Pancreas (tissue), 10 donors: ENCODE results near the gene COPS9. TPM values are rescaled to one million over a fixed set of nuclear protein-coding genes. Genes with fewer than 3 reads are reported as not detected.

Source experiments
- ATAC-seq, 4 donors: fragments of 200-7000 bp; cut with Tn5 transposase; one replicate each; pipeline versions ENCODE4 v1.8.0 to v1.9.1; 2020; ENCODE audit warnings: mild to moderate bottlenecking in 4 of 4, moderate library complexity in 4 of 4
- DNase-seq, 6 donors: peaks; one replicate each; pipeline ENCODE4 v3.0.0-alpha.2; 2020
- FAIRE-seq: peaks from 2 replicates; lab custom pipeline; 2012; peaks lifted over from hg19 to GRCh38; lab: Jason Lieb, UNC
- H3K27ac ChIP-seq, 4 donors: fragments of 200-600 bp; sonication (generic); 1 replicate in 3 of 4; 2 replicates in 1 of 4; pipeline versions ENCODE4 v1.5.0 to v1.8.0; 2020
- H3K27me3 ChIP-seq, 4 donors: fragments of 200-600 bp; one replicate each; pipeline ENCODE4 v1.8.0; 2021
- H3K36me3 ChIP-seq, 3 donors: fragments of 200-600 bp; sonication (generic) in 1 of 3; one replicate each; pipeline versions ENCODE4 v1.5.0 to v1.8.0; 2020 to 2021
- H3K4me1 ChIP-seq, 3 donors: fragments of 200-600 bp; one replicate each; pipeline ENCODE4 v1.8.0; 2021
- H3K4me3 ChIP-seq, 4 donors: fragments of 200-600 bp; sonication (generic) in 2 of 4; one replicate each; pipeline versions ENCODE4 v1.5.0 to v1.8.0; 2020 to 2021
- H3K9me3 ChIP-seq, 4 donors: fragments of 200-600 bp; one replicate each; pipeline ENCODE4 v1.8.0; 2021
- CTCF ChIP-seq, 4 donors: fragments of 200-600 bp; sonication (generic) in 3 of 4; IDR thresholded peaks; one replicate each; pipeline versions ENCODE4 v1.5.0 to v1.8.0; 2021; ENCODE audit warnings: antibody characterized with exemption in 4 of 4
- WGBS, 2 donors: extraction: QIAGEN DNeasy Blood & Tissue Kit; methylation state at CpG; one replicate each; pipeline ENCODE4 v1.1.7; 2013; 5-methylcytosine and 5-hydroxymethylcytosine counted together
- intact Hi-C, 3 donors: fragments of 100-400 bp; cut with DNase I; formaldehyde crosslinking; loops; one replicate each; pipeline versions ENCODE4 v1.11.1 to v1.14.2; 2022
- polyA plus RNA-seq, 2 donors: library from polyadenylated mRNA; stranded (reverse); fragments of 200-250 nt; gene quantifications; one replicate each; pipeline ENCODE4 v1.2.3, GENCODE V29; 2013
- total RNA-seq, 6 donors: library from RNA; stranded (reverse); fragmentation: NEBNext Ultra II Directional in 4 of 6; extraction: Animal tissue kit (Norgen Biotek cat#: 25700) in 4 of 6; gene quantifications; one replicate each; pipeline versions ENCODE4 v1.2.1 to v1.2.4, GENCODE V29; 2021 to 2023
- donor health status: healthy with polysubstance abuse.
- donor health status: DM: no; HTN: no; CAD: no; lungs with moderate emphysema.
- donor health status: DM: no; HTN: no; CAD: no.
- donor health status: control.
- donor health status: control.
- donor health status: Bipolar disorder and iron deficiency.
- donor health status: DM: yes; HTN: yes; CAD: no.
- donor health status: DM: no; HTN: no; CAD: no.
- donor health status: DM: no; HTN: no; CAD: no.
- donor health status: DM: yes; HTN: yes; CAD: no.

Gene COPS9
- total and polyA plus RNA-seq, 8 donors: 52.8 to 210 (median 60.1) TPM

GRCh38 chr2:240142256-240142775 lies 6.2 kb upstream of the COPS9 start:
- DNase-seq: peak in 2 of 6 donors; percentile 26 to 48
- FAIRE-seq: no peak
- intact Hi-C loops: loop anchor here in 2 of 3 donors (2.0 to 10.0 kb wide), 3 partner anchors 78 to 1108 kb away; no protein-coding TSS in a partner anchor

GRCh38 chr2:240141736-240142135 lies 5.6 kb upstream of the COPS9 start:
- no peaks in the 10 kb centered on the region for H3K27me3 ChIP-seq
- WGBS, 2 donors: 58 to 63% methylated on average over 14 of the region's 14 CpGs
- intact Hi-C loops: loop anchor here in 2 of 3 donors (2.0 to 10.0 kb wide), 3 partner anchors 77 to 1107 kb away; no protein-coding TSS in a partner anchor
- no peak for ATAC-seq
- no peak overlapping the region for H3K27ac ChIP-seq
- H3K4me3 ChIP-seq: no peak overlapping the region
- no peak for FAIRE-seq
- peak in 2 of 6 donors; percentile 20 to 24 for DNase-seq
- no peaks in the 10 kb centered on the region for H3K9me3 ChIP-seq
- H3K36me3 ChIP-seq: no peaks in the 10 kb centered on the region
- no peaks in the 10 kb centered on the region for H3K4me1 ChIP-seq
- no peak for TF ChIP-seq CTCF (IDR thresholded peaks at IDR 0.05)

More at GRCh38 chr2:240142256-240142775, 6.2 kb upstream of the COPS9 start:
- H3K27me3 ChIP-seq: no peaks in the 10 kb centered on the region
- H3K4me3 ChIP-seq: no peak overlapping the region
- TF ChIP-seq CTCF (IDR thresholded peaks at IDR 0.05): no peak
- no peaks in the 10 kb centered on the region for H3K36me3 ChIP-seq
- ATAC-seq: no peak
- H3K9me3 ChIP-seq: no peaks in the 10 kb centered on the region
- no peaks in the 10 kb centered on the region for H3K4me1 ChIP-seq
- no peak overlapping the region for H3K27ac ChIP-seq
- WGBS, 2 donors: 67 to 78% methylated on average over 16 of the region's 16 CpGs

- H3K9me3 ChIP-seq: no peaks in the 10 kb centered on the region
- H3K27ac ChIP-seq: no peak overlapping the region
- no peak overlapping the region for H3K4me3 ChIP-seq
- DNase-seq (peak in 2 of 6 donors; percentile 18 to 29), FAIRE-seq (no peak), ATAC-seq (no peak)
- no peaks in the 10 kb centered on the region for H3K27me3 ChIP-seq
- WGBS, 2 donors: 58 to 64% methylated on average over 11 of the region's 11 CpGs
- no peak for TF ChIP-seq CTCF (IDR thresholded peaks at IDR 0.05)
- no peaks in the 10 kb centered on the region for H3K4me1 ChIP-seq
- no peaks in the 10 kb centered on the region for H3K36me3 ChIP-seq
- intact Hi-C loops: loop anchor here in 2 of 3 donors (10.0 kb wide), 2 partner anchors 76 to 1106 kb away; no protein-coding TSS in a partner anchor
These were observed 4.8 kb upstream of the COPS9 start for GRCh38 chr2:240140920-240141319.

GRCh38 chr2:240140511-240140910 lies 4.4 kb upstream of the COPS9 start, which contains the start of gene OTOS:
OTOS (minus strand) TSS chr2:240140658; CDS start chr2:240140326, 332 bp downstream.
- TF ChIP-seq CTCF (IDR thresholded peaks at IDR 0.05): no peak
- H3K27ac ChIP-seq: no peak within 1 kb of the TSS
- H3K36me3 ChIP-seq: no peaks in the 10 kb centered on the region
- no peak for ATAC-seq
- no peaks in the 10 kb centered on the region for H3K9me3 ChIP-seq
- peaks cover 0 to under 1% (median 0%) of the 10 kb centered on the region in 3 donors for H3K4me1 ChIP-seq
- intact Hi-C loops: loop anchor here in 2 of 3 donors (10.0 kb wide), 2 partner anchors 76 to 1106 kb away; no protein-coding TSS in a partner anchor
- H3K4me3 ChIP-seq: no peak within 1 kb of the TSS
- FAIRE-seq: no peak
- whole genome bisulfite sequencing, 2 donors: 52 to 55% methylated on average over 5 of the region's 5 CpGs
- DNase-seq: peak in 1 of 6 donors; percentile 13
- no peaks in the 10 kb centered on the region for H3K27me3 ChIP-seq
